Pons (tissue), 1 donor: Measurements from ENCODE around the gene TMA7B.

ENCODE experiments used
- DNase-seq: peaks from one replicate; pipeline ENCODE4 v3.0.0-alpha.2; 2016; ENCODE audit warnings: low spot score

The TMA7B gene

DNA sequence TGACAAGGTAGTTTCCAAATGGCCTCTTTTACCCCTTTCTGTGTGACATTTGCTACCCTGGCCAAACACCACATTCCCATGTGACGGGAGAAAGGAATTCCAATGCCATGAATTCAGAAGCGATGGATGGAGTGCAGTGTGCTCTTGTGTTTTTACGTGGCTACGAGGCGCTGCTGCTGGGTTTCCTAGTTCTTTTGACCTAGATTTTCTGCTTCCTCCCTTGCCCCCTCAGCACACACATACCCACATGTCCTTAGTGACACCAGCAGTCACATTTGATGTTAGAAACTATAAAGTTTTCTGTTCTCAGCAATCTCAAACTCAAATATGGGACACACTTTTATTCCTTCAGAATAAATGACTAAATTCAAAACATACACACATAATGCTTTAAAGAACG lies 7.8 kb upstream of the TMA7B start:
- no peak for DNase-seq

DNA sequence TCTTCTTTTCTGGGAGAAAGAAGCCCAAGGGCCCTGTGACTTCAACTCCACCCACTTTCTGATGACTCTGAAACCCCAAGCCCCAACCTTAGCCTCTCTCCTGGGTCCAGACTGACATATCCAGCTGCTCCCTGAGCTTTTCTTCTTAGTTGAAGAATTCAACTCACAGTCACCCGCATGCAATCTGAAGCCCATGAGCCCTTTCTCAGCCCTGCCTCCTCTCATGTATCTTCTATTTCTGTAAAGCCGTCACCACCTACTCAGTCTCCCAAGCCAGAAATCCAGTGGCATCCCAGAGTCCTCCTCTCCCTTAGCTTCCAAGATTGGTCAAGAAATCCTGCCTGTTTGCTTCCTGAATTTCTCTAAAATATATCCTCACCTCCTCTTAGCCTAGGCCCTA lies 7.1 kb upstream of the TMA7B start:
- no peak for DNase-seq

DNA sequence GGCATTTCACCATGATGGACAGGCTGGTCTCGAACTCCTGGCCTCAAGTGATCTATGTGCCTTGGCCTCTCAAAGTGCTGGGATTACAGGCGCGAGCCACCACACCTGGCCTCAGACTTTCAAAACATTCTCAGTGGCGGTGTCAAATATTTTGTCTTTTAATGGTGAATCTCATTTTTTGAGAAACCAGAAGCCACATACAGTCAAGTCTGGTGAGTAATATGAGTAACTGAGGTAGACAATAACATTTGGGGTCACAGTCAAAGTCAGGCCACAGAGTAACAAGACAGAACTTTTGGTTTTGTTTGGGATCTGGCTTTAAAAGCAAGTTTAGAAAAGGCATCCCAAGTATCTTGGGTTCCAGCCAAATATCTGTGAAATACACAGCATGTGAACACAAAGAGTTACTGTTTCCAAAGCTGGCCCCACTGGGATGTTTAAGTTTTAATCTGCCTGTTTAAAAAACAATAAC lies 5.6 kb upstream of the TMA7B start:
- peak; percentile 80 for DNase-seq

DNA sequence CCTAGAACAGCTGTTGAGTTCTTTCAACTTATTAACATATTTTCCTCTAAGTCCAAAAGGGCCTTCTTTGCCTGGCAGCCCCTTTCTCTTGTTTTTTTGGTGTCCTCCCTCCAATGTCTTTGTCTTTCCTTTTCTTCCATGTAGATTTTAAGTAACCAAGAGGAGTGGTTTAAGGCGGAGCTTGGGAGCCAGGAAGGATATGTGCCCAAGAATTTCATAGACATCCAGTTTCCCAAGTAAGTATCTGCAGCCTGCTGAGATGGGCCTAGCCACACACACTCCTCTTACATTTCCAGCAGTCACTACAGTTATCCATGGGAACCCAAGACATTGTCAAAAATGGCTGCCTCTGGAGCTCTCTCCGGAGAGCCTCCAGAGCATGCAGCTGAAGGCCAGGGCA lies 4.5 kb upstream of the TMA7B start:
- no peak for DNase-seq

DNA sequence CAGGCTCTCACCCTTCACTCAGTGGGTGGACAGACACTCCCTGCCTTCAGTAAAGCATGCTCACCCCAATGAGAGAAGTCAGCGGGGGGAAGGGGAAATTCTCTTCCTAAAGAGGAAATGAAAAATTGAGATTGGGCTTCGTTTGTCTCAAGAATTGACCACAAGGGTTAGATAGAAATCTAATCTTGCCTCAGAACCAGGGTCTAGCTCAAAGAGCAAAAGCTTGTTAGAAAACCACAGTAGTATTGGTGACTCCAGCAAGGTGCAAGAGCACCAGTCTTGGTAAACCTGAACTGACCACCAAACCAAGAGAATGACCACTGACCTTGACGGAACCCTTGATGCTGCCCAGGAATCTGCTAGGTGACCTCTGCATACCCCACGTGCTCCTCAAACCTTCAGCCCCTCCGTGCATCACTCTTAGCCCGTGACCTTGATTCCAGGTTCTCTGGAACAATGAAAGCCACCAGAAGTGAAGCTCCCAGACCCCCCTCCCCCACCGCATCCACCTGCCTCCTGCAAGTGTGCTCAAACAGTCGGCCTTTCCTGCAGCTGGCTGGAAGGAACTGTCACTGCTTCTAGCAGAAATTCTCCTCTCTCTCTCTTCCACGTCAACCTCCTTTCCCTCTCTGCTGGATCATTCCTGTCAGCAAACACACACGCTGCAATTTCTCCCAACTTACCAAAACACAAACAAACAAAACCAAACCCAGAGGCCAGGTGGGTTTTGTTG lies 3.1 kb upstream of the TMA7B start:
- DNase-seq = no peak

DNA sequence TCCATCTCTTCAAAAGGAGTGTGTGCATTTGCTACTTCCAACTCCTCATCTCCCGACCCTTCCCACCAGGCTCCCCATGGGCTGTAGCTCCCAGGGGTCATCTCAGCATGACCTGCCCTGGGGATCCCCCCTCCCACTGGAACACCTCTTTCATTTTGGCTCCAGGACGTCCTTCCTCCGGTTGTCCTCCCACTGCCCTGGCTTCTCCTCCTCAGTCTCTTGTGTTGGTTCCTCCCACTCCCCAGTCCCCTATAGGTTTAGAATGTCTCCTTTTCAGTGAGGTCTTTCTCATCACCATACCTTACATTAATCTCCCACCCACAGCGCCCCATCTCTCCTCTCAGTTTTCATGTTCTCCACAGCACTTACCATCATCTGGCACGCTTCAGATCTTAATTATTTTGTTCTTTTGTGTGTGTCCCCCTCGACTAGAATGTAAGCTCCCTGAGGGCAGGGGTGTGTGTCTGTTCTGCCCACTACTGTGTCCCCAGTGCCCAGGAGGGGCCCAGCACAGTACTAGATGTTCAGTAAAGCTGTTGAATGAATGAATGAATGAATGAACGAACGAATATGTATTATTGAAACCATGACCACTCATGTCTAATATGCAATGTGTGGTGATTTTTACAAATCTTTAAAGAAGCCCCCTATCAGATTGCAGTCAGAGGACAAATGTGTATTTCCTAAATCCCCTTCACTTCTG lies 2.0 kb upstream of the TMA7B start:
- DNase-seq = no peak

DNA sequence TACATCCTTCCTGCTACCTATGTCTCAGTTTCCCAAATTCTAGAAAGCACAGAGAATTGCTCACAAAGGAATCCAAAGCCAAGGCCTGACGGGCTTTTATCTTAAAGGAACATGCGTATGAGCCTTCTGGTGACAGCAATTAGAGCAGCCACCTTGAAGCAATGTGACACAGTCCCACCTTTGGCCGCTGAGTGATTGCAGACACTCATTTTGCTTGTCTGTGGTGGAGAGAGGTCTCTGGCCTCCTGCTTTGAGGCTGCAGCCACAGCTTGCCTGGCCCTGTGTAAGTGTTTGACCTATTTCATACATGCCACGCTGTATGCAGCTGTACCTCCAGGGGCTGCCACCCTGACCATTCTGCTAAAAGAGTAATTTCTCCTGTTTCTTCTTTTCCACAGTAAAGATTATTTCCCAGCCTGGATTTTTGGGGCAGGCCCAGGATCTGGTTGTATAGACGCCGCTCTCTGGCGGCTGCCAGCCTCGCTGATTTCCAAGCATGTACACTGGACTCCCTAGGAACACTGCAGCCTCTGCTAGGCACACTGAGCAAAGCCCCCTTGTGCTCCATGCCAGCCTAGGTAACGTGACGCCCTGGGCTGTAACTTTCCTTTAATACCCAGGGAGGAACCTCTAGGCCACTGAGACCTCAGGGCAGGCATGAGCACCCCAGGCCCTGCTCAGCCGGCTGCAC lies 1.1 kb upstream of the TMA7B start:
- DNase-seq = no peak

DNA sequence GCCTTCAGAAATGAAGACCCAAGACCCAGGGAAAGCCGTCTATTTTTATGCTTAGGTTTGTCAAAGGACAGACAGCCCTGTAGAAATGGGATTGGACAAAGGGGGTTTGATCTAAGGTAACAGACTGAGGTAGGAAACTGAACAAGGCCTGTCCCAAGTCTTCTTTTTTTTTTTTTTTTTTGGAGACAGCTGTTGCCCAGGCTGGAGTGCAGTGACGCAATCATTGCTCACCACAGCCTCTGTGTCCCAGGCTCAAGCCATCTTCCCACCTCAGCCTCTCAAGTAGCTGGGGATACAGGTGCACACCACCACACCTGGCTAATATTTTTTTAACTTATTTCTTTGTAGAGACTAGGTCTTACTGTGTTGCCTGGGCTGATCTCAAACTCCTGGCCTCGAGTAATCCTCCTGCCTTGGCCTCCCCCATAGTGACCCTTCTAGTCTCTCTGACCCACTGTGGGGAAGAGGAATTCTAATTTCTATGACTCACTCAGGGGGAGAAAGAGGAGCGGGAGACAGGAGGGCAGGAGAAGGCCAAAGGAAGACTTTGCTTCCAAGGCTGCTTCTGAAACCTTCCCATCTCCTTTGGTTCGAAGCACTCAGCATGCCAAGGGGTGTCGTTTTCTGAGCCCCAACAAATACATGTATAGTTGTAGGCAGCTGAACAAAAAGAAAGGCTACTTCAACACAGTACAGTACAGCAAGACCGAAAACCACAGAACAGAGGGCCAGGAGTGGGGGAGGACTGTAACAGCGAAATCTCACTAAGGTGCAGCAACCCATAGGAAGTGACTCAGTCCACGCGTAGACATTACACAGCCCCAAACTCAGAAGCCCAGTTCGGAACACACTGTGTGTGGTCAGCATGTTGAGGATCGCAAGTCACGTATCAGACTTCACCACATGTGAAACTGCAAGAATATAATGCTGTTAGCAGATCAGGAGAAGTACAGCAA lies 872 bp downstream of the TMA7B start:
- no peak for DNase-seq

DNA sequence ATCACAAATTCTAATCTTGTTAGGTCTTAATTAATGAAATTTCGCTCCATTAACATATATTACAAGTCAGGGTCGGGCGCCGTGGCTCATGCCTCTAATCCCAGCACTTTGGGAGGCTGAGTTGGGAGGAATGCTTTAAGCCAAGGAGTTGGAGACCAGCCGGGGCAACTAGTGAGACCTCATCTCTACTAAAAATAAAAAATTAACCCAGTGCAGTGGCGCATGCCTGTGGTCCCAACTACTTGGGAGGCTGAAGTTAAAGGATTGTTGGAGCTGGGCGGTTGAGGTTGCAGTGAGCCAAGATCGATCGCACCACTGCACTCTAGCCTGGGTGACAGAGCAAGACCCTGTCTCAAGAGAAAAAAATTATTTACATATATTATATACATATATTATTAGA lies 1.9 kb downstream of the TMA7B start:
- DNase-seq = no peak

DNA sequence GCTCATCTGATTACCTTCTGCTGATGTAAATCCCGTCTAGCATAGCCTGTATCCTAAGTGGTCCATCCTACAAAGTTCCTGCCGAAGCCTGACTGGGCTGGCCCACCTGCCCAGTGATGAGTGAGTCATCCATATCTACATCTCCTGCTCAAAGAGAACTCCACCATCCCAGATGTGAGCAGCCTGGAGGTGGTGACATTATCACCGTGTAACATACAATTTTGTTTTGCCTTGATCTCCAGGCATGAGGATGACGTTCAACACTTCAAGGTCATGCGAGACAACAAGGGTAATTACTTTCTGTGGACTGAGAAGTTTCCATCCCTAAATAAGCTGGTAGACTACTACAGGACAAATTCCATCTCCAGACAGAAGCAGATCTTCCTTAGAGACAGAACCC lies 5.6 kb downstream of the TMA7B start:
- DNase-seq = no peak

DNA sequence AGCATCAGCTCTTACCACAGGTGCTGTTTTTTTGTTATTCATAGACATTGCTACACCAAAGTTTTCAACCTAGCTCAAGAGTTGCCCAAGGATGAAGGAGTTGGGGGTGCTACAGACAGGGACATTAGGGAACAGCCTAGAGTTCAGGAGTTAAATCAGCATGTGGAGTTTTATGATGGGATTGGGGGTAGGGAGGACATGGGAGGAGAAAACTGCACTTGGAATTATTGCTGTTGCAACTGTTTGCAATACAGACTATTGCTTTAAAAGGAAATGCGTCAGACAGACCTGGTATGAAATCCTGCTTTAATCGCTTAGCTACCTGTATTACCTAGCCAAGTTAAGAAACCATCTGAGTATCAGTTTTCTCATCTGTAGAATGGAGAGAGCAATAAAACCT lies 6.3 kb downstream of the TMA7B start:
- no peak for DNase-seq

DNA sequence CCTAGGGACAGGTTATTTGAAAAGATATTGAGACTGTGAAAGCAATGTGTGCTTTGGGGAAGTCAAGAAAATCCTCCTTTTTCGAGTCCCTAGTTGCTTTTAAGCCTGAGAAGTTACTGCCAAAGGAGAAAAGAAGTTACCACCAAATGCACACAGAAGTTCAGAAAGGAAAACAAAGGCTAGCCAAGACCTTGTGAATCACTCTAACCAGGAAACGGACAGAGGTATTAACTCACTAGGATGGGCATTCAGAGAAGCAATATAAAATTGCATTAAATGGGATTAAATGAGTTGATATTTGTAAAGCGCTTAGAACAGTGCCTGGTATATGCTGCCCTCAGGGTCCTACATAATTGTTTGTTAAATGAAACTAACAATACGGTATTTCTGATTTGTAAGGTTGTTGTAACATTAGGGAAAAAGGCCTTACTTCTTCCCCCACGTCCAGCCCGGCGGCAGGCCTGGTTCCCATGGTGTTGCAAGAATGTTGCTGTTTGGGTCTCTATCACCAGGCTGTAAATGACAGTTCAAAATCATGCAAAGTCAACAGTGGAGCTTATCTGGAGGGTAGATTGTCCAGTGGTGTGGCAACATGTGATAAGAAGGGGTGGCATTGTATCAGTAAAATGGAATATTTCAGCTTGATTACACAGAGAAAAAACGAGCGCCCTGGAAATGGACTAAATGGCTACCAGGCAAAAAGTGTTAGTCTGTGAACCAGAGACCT lies 7.1 kb downstream of the TMA7B start:
- no peak for DNase-seq

DNA sequence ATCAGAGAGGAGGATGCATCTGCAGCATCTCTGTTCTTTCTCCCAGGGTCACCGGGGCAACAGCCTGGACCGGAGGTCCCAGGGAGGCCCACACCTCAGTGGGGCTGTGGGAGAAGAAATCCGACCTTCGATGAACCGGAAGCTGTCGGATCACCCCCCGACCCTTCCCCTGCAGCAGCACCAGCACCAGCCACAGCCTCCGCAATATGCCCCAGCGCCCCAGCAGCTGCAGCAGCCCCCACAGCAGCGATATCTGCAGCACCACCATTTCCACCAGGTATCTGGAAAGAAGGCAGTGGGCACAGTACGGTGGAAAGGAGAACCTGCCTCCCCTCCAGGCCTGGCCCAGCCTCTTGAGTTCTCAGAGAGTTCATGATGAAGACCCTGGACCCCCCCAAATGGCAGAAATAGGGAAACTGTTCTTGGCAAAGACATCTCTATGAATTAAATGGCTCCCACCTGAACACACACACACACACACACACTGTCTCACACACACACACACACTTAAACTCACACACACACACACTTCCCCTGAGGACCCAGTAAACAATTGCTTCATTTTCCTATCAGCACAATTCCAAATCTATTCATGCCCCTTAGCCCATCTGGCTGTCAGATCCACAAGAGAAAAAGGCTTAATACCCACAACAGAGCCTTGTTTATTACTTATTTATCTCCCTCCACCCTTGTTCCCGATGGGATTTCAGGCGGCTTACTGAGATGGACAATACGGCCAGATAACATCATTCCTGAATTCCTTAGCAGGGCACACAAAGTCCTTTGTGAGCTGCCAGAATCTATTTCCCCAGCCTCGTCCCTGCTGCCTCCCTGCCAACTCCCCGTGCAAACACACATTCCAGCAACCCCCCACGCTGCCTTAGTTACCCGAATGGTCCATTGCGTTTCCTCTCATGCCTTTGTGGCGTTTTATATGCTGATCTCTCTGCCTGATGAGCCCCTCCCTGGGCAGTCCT lies 8.1 kb downstream of the TMA7B start:
- peak; percentile 65 for DNase-seq

DNA sequence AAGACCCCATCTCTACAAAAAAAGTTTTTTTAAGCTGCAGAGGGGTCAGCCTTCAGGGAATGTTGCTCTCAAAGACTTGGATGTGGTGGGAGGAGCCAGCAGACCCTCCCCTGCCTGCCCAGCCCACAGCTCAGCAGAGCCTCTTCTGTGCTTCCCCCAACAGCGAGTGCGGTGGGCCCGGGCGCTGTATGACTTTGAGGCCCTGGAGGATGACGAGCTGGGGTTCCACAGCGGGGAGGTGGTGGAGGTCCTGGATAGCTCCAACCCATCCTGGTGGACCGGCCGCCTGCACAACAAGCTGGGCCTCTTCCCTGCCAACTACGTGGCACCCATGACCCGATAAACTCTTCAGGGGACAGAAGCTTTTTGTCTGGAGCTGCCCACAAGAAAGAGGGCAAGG lies 10.5 kb downstream of the TMA7B start:
- no peak for DNase-seq

DNA sequence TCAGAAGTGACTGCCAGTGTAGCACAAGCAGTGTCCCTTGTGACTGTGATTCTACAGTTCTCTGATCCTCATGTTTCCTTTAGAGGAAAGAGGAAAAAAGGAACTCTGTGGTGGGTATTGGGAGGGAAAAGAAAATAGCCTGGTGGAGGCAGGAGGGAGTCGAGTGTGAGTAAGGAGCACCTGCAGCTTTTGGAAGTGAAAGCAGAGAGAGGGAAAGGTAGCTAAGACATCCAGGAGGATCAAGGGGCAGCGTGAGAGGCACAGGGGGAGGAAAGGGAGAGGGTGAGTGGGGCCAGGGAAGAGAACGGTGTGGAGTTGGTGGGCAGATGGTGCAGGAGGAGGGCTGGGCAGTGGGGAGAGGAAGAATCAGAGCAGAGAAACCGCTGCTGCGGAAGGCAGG lies 12.4 kb downstream of the TMA7B start:
- no peak for DNase-seq

DNA sequence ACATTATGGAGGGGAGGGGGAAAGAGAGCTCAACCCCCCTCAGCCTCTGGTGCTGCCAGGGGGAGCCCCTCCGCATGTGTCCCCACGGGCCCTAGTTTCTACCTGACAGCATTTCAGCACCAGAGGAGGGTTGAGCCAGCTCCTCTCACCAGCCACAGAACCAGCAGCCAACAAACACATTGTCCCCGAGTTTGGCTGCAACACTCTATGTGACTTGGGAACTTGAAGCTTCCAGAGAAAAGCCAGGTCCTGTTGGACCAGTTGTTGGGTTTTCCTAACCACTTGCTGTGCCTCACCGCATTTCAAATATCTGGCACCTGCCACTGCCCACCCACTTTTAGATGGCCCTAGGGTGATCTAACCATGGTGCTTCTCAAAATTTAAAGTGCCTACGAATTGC lies 13.5 kb downstream of the TMA7B start:
- DNase-seq = no peak

DNA sequence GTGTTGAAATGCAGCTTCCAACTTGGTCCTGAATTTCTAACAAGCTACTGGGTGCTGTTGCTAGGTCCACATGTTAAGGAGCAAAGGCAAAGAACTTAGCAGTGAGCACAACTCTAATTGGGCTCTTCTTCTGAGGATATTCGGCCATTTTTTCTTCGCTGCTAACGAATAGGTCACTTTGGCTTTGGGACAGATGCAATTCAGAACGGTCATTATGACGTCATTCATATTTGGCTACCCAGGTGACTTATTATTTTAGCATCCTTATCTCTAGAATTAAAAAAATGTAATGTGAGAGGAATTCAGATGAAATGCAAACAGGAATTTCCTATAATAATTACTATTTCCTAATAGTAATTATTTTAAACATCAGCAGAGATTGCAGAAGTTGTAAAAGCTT lies 13.9 kb downstream of the TMA7B start:
- DNase-seq = no peak

DNA sequence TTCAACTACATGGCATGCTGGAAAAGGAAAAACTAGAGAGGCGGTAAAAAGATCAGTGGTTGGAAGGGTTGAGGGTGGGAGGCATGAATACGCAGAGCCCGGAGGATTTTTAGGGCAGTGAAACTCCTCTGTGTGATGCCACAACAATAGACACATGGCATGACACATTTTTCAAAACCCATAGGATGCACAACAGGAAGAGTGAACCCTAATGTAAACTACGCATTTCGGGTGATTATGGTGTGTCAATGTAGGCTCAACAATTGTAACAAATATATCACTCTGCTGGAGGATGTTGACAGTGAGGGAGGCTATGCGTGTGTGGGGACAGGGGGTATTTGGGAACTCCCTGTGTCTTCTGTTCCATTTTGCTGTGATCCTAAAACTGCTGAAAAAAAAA lies 18.9 kb downstream of the TMA7B start:
- DNase-seq = no peak

DNA sequence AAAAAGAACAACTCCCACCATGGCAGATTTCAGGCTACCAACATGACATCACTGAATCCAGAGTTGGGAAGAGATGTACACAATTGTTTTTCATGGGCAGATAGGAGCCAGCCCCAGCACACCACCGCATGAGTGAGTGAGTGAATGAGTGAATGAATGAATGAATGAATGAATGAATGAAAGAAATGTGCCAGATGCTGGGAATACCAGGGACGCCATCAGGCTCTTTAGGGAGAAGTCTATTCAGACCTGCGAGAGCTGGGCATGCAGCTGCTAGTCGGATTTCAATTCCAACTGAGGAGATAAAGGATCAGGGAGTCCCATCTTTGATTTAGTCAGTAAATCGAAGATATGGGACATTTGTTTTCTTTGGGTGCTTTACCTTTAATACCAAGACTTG lies 19.3 kb downstream of the TMA7B start:
- DNase-seq = no peak

DNA sequence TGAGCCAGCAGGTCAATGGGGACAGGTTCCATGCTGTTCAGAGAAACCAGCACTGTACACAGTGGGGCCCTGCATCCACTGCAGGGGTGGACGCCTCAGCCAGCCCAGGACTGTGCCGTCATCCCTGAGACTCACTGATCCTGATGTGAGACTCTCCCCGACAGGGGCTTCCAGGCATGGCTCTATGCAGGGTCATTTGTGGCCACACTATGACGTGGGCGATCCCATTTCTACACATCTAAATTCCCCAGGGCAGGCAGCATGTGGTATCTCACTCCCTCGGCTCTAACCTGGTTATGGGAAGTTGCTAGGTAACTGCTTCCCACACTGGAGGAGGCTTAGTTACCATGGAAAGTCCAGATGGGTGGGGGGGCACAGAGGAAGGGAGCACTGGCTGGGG lies 20.4 kb downstream of the TMA7B start:
- DNase-seq = no peak
